GM12865 (cell line): Measurements from ENCODE around the gene FAM177A1.

Experiments used
- DNase-seq: peaks from one replicate; pipeline ENCODE4 v3.0.0; 2010; ENCODE audit warnings: low read depth
- H3K4me3 ChIP-seq: 2 replicates; pipeline ENCODE4 v1.5.1; 2011; ENCODE audit warnings: mild to moderate bottlenecking, low read depth, low read length, control low read depth
- TF ChIP-seq, protein P1 (sequence below): IDR thresholded peaks from 2 replicates; pipeline ENCODE4 v1.5.1; 2011; ENCODE audit warnings: low read length, control low read depth, low read depth, inconsistent platforms; ENCODE audit not compliant: insufficient read depth; ENCODE audit errors: missing control alignments

Gene FAM177A1

DNA sequence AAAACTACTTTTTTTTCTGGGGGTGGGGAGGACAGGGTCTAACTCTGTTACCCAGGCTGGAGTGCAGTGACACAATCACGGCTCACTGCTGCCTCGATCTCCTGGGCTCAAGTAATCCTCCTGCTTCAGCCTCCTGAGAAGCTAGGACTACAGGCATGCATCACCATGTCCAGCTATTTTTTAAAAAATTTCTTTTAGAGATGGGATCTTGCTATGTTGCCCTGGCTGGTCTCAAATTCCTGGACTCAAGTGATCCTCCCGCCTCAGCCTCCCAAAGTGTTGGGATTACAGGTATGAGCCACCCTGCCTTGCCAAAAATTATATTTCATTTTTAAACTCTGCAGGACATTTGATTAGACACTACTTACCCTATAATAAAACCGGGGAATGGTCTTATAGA is 70.2 kb downstream of the FAM177A1 start:
- H3K4me3 ChIP-seq, result no peak overlapping the region
- TF ChIP-seq, protein P1, sequence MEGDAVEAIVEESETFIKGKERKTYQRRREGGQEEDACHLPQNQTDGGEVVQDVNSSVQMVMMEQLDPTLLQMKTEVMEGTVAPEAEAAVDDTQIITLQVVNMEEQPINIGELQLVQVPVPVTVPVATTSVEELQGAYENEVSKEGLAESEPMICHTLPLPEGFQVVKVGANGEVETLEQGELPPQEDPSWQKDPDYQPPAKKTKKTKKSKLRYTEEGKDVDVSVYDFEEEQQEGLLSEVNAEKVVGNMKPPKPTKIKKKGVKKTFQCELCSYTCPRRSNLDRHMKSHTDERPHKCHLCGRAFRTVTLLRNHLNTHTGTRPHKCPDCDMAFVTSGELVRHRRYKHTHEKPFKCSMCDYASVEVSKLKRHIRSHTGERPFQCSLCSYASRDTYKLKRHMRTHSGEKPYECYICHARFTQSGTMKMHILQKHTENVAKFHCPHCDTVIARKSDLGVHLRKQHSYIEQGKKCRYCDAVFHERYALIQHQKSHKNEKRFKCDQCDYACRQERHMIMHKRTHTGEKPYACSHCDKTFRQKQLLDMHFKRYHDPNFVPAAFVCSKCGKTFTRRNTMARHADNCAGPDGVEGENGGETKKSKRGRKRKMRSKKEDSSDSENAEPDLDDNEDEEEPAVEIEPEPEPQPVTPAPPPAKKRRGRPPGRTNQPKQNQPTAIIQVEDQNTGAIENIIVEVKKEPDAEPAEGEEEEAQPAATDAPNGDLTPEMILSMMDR, result no peak
- no peak for DNase-seq

DNA sequence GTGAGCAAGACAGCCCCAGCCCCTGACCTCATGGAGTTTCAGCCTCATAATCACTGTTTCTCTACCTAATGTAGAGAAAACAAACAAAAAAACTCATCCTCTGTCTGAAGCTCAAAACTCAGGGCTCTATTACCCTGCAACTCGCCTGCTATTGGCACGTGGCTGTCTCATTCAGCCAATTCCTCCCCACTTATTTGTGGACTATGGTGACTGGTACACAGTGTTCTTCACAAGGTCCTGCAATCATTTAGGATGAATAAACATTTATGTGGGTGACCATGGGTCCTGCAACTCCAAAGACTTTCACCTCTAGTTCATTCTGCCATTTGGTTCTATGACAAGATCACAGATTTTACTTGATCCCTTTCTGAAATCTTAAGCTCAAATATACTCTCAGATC is 71.0 kb downstream of the FAM177A1 start:
- TF ChIP-seq, protein P1, result no peak
- no peak overlapping the region for H3K4me3 ChIP-seq
- no peak for DNase-seq

DNA sequence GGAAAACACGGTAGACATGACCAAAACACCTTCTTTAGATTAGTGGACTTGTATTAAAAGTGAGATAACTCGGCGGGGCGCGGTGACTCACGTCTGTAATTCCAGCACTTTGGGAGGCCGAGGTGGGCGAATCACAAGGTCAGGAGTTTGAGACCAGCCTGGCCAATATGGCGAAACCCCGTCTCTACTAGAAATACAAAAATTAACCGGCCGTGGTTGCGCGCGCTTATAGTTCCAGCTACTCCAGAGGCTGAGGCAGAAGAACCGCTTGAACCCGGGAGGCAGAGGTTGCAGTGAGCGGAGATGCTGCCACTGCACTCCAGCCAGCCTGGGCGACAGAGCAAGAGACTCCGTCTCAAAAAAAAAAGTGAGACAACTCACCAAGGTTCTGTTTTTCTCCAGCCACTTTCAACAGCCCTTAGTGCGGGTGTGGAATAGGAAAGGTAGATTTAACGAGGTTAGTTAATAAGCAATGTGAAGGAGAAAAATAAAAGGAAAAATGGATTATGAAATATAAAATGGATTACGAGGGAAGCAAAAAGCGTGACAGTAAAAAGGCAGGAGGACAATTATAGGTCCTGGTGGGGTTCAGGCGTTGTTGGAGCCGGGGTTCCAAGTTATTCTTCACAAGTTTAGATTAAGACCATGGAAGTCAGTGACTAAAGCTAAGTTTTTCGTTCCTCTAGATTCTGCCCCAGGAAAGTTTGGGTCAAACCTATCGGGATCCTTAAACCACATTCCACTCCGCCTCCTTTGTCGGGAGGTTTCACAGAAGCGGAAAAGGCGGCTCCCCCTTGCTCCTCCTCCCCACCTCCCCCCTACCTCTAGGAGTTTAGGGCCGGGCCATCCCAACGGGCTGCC is 75.2 kb downstream of the FAM177A1 start:
- peak; percentile 24 for DNase-seq
- peak overlapping the region; percentile 70 for H3K4me3 ChIP-seq
- TF ChIP-seq, protein P1, result no peak

DNA sequence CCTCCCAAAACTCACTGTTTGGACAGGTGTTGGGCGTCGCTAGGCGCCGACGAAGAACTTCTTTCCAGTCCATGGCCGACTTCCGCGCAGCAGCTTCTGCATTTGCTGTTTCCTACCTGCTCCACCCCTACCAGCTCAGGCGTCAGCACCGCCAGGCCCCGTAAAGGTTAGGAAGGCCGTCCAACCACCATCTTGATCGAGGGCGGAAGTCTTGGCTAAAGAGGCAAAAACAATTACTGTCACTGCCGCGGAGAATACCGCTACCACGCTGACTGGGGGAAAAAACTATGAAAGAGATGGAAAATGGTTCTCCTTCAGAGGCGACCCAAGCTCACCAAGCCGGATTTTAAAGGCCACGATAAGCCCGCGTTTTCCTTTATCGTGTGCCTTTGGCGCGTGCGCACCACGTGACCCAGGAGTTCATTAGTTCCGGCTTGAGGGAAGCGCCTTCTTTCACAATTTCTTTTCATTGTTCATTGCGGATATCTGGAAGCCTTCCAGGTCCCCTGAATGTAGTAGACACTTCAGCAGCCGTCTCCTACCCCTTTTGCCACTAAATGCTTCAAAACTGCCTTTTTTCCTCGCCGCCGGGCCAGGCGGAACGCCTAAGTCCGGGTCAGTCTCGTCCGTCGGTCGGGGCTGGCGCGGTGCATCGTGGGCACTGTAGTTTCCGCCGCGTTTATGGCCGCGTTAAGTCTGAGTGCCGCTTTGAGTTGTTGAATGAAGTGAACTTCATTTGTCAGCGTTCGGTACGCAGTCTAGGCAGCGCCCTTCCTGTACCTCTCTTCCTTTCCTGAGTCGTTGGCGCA is 76.0 kb downstream of the FAM177A1 start, which contains the start of the genes PPP2R3C and PRORP:
Gene PPP2R3C, minus strand, starts transcription at position 104 of the 809 bp plus-strand sequence. Its CDS starts 31 bp downstream, at position 73.
Gene PRORP, plus strand, starts transcription at position 666 of the 809 bp plus-strand sequence. CDS start 694 bp downstream, outside the sequence.
- H3K4me3 ChIP-seq, result peak within 1 kb of the TSS; percentile 70
- DNase-seq, result peak; percentile 97
- TF ChIP-seq, protein P1, result no peak

DNA sequence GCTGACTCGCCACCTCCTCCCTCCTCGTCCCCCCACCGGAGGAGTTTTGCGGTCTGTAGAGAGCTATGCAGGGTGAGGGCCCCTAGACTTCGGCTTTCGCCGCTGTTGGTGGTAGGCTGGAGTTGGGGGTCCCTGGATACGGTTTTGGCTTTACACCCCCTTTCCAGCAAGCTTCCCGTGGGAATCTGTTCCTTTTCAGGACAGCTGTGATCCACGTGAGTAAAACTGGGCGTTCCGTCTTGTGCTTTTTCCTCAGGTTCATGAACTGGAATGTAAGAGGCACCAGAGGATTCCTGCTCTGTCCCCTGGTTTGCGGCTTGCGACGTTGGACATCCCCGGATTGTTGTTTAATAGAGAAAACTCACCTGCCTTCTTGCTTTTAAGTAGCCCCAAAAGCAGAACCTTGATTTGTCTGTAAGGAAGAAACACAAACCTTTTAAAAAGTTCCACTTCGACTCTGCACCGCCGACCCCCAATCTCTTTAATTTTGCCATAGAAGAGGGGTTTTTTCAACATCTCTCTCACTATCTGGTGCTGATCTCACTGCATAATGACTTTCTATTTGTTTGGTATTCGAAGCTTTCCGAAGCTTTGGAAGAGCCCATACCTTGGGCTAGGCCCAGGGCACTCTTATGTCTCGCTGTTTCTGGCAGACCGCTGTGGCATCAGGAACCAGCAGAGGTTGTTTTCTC is 76.8 kb downstream of the FAM177A1 start:
- DNase-seq, result no peak
- TF ChIP-seq, protein P1, result no peak
- peak overlapping the region; percentile 70 for H3K4me3 ChIP-seq

DNA sequence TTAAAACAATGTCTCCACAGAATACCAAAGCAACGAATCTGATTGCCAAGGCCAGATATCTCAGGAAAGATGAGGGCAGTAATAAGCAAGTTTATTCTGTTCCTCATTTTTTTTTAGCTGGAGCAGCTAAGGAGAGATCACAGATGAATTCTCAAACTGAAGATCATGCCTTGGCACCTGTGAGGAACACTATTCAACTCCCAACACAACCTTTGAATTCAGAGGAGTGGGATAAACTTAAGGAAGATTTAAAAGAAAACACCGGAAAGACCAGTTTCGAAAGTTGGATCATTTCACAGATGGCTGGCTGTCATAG is 77.3 kb downstream of the FAM177A1 start:
- H3K4me3 ChIP-seq, result peak overlapping the region; percentile 70
- DNase-seq, result no peak
- TF ChIP-seq, protein P1, result no peak
